Cardiac septum (tissue), 1 donor: ENCODE data around the gene BAHCC1. TPM values are rescaled to one million over a fixed set of nuclear protein-coding genes. Genes with fewer than 3 reads are reported as not detected.
"Not testable (repeated sequence)": the region's sequence is repeated elsewhere in the genome, so short reads cannot be mapped to it uniquely, and the experiment has no call there.

Experiments used
- DNase-seq: peaks from one replicate; pipeline ENCODE4 v3.0.0-alpha.2; 2020; ENCODE audit warnings: low spot score
- intact Hi-C: fragments of 100-400 bp; cut with DNase I; formaldehyde crosslinking; loops from one replicate; pipeline ENCODE4 v1.14.0; 2022
- total RNA-seq: library from RNA; stranded (reverse); fragmentation: NEBNext Ultra II Directional; extraction: Animal tissue kit (Norgen Biotek cat#: 25700); gene quantifications from one replicate; pipeline ENCODE4 v1.2.1, GENCODE V29; 2021
- donor health status: DM: no; HTN: no; CAD: no.

The BAHCC1 gene
- total RNA-seq, 1 donor from 2014 or later, result 13.5 TPM

DNA sequence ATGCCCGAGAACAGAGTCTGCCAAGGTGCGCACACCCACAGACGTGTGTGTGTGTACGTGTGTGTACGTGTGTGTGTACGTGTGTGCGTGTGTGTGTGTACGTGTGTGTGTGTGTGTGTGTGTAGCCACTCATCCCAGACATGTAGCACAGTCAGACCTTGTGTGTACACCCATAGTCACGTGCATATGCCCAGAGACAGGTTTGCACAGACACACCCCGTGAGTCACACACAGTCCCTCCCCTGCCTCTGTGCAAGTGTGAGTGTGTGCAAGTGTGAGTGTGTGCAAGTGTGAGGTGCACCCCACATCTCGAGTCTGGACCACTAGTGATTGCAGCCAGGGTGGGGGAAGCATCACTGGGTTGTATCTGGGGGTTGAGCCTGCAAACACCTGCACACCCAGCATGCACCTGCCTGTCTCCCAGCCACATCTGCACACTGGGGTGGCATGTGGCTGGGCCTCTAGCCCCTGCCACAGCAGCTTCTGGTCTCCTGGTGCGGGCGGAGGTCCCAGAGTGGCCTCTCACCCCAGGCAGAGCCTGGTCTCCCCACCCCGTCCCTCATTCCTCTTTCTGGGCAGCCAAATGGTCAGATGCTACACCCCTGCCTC lies 23.6 kb downstream of the BAHCC1 start:
- DNase-seq, result no peak
- intact Hi-C loops, result loop anchor here (2.0 to 5.0 kb wide), 2 partner anchors 14 to 92 kb away; no protein-coding TSS in a partner anchor

DNA sequence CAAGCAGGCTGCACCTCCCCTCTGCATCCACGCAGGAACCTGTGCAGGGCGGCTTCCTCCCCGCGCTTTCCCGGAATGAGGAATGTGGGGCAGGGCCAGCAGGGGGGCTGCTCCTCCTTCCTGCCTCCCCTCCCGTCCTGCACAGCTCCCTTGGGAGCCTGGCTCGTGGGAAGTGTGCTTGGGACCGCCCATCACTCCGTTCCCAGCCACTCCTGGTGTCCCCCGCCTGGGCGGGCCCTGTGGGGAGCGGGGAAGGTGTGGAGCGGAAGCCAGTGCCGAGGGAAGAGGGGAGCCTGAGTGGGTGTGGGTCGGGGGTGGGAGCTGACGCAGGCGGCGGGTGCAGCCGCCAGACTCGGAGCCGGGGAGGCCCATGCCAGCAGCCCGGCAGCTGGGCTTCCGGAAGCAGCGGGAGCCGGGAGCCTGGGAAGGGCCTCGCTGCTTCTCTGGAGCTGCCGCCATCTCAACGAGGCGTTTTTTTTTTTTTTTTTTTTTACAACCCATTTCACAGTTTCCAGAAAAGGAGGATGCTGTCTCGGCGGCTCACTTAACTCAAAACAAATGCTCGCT lies 24.1 kb downstream of the BAHCC1 start:
- intact Hi-C loops, result loop anchor here (2.0 to 5.0 kb wide), 2 partner anchors 15 to 92 kb away; no protein-coding TSS in a partner anchor
- peak; percentile 96 for DNase-seq

DNA sequence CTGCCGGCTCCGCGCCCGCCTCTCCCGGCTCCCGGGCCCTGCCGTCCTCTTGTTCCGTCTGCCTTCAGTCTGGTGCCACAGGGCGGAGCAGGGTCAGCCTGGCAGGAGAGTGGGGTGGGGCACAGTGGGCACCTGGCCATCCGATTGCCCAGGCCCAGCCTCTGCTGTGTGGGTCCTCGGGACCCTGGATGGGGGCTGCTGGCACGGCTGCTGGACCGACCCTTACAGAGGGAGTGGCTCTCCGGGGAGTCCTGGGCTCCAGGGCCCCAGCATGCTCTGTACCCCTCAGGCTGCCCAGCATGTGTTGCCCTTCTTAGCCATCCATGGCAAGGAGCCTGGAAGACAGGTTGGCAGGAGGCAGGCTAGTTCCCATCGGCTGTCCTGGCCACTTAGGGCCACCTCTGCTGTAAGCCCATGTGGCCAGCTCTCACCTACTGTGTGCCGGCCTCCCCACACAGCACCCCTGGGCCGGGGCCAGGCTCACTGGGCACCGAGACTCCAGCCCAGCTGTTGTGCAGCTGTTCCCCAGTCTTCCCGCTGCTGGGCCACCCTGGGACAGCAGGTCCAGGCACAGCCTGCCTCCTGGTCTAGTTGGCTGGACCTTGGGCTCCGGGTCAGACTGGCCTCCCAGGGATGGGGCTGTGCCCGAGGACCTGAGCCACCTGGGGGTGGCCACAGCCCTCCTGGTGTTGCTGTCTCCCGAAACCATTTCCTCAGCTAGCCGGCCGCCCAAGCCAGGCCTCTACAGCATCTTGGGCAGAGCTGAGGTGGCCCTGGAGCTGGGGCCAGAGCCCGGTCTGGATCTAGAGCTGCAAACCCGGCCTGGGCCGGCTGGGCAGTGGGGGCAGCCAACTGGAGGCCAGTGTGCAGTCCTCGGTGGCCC lies 24.9 kb downstream of the BAHCC1 start:
- intact Hi-C loops, result loop anchor here (2.0 to 5.0 kb wide), 2 partner anchors 15 to 93 kb away; no protein-coding TSS in a partner anchor
- no peak for DNase-seq

- DNase-seq, result no peak
- intact Hi-C loops, result no loop called here
Measured at GRCh38 chr17:81420769-81421462, 25.7 kb downstream of the BAHCC1 start.

DNA sequence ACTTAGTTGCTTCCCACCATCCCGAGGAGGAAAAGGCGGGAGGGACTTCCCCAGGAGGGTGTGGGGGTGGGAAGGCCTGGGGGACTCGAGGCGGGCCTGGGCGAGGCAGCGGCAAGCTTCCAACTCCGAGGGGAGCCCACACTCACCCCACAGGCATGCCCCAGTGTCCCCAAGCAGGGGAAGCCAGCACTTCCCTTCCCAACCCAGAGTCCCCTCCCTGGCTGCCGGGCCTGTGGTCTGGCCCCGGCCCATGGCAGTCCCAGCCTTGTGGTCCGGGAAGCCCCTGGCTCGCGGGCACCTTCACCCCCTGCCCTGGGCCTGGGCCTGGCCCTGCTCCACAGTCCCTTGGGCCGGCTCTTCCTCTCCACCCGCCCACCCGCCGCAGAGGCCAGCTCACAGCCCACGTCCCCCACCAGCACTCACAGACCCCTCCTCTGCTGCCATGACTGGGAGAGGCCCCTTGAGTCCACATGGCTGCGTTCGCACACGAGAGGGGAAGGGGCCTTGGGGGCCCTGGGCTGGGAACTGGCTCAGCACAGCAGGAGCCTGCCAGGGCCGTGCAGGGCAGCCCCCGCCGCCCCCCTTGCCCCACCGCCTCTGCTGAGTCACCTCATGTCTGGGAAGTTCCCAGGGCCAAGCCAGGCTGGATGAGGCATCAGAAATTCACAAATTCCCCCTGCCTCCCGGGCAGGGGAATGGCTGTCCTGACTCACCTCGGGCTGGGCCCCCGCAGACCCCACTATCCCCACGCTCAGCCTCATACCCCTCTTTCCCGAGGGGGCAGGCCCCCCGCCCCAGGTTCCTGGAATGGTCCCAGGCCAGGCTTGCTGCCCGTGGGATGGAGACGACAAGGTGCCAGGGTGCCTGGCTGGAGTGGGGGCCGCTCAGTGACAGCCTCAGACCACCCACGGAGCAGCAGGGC lies 27.8 kb downstream of the BAHCC1 start:
- intact Hi-C loops, result no loop called here
- DNase-seq, result no peak

- intact Hi-C loops, result no loop called here
- DNase-seq, result no peak
Measured at GRCh38 chr17:81423698-81424071, 28.4 kb downstream of the BAHCC1 start.

- DNase-seq, result no peak
- intact Hi-C loops, result no loop called here
Measured at GRCh38 chr17:81424151-81425017, 29.1 kb downstream of the BAHCC1 start.

- DNase-seq, intact Hi-C loops: not testable (repeated sequence)
Measured at GRCh38 chr17:81425041-81425440, 29.8 kb downstream of the BAHCC1 start.

GRCh38 chr17:81425716-81426392 lies 30.6 kb downstream of the BAHCC1 start:
- intact Hi-C loops, result loop anchor here (2.0 kb wide), 1 partner anchor 57 kb away; no protein-coding TSS in a partner anchor
- not testable (repeated sequence) for DNase-seq

GRCh38 chr17:81426393-81427172 lies 31.3 kb downstream of the BAHCC1 start:
- no peak for DNase-seq
- intact Hi-C loops, result loop anchor here (2.0 kb wide), 1 partner anchor 56 kb away; no protein-coding TSS in a partner anchor

- intact Hi-C loops, result loop anchor here (2.0 kb wide), 1 partner anchor 55 kb away; no protein-coding TSS in a partner anchor
- DNase-seq, result no peak
Measured at GRCh38 chr17:81427173-81428120, 32.2 kb downstream of the BAHCC1 start.

- intact Hi-C loops, result no loop called here
- DNase-seq, result no peak
Measured at GRCh38 chr17:81428121-81428515, 32.9 kb downstream of the BAHCC1 start.

- intact Hi-C loops, result no loop called here
- no peak for DNase-seq
Measured at GRCh38 chr17:81428516-81428915, 33.3 kb downstream of the BAHCC1 start.

- intact Hi-C loops, result no loop called here
Measured at GRCh38 chr17:81428948-81429774, 33.9 kb downstream of the BAHCC1 start.

More at GRCh38 chr17:81428948-81429774, 33.9 kb downstream of the BAHCC1 start:
- peak; percentile 85 for DNase-seq
